ENCODE results near the gene ARSJ. TPM values are rescaled to one million over a fixed set of nuclear protein-coding genes. Genes with fewer than 3 reads are reported as not detected.

ARSJ gene
- polyA plus RNA-seq, 1 donor (not counting 4 experiments of a cell fraction or from before 2014, with no cell fraction given) = 15.7 TPM

DNA sequence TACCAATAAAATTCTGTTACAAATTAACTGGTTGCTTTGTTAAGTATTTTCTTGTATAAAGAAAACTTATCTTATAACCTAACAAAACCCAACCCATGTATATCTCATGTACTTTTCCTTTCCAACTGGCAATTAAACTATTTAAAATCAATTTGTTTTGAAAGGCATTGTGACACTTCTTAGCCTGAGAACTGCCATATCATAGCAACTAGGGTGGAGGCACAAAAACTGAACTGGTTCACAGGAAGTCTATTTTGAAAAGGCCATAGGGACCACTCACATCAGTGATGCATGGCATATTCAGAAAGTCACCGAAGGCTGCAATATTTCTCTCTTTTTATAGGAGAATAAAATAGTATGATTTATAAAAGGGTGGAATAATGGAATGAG lies 40.5 kb upstream of the ARSJ start:
- FAIRE-seq = no peak
- no peaks in the 10 kb centered on the region for H3K9me3 ChIP-seq (ENCODE audit: control insufficient read depth, low read depth, low read length)
- H4K20me1 ChIP-seq (ENCODE audit: control insufficient read depth, extremely low read depth, insufficient read depth, low read length) = no peaks in the 10 kb centered on the region
- H3K9ac ChIP-seq (ENCODE audit: control insufficient read depth, extremely low read depth, insufficient read depth, low read length) = no peak overlapping the region
- TF ChIP-seq, protein P1, sequence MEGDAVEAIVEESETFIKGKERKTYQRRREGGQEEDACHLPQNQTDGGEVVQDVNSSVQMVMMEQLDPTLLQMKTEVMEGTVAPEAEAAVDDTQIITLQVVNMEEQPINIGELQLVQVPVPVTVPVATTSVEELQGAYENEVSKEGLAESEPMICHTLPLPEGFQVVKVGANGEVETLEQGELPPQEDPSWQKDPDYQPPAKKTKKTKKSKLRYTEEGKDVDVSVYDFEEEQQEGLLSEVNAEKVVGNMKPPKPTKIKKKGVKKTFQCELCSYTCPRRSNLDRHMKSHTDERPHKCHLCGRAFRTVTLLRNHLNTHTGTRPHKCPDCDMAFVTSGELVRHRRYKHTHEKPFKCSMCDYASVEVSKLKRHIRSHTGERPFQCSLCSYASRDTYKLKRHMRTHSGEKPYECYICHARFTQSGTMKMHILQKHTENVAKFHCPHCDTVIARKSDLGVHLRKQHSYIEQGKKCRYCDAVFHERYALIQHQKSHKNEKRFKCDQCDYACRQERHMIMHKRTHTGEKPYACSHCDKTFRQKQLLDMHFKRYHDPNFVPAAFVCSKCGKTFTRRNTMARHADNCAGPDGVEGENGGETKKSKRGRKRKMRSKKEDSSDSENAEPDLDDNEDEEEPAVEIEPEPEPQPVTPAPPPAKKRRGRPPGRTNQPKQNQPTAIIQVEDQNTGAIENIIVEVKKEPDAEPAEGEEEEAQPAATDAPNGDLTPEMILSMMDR (optimal IDR thresholded peaks at IDR 0.05 in 1 of 3, IDR thresholded peaks at IDR 0.05 in 1 of 3, conservative IDR thresholded peaks at IDR 0.05 in 1 of 3; ENCODE audit: extremely low read depth in 1 of 3, insufficient read depth in 2 of 3, low read length in 3 of 3) = no peak
- no peak for TF ChIP-seq EZH2 (IDR thresholded peaks at IDR 0.05; ENCODE audit: low read length)
- no peaks in the 10 kb centered on the region for H3K36me3 ChIP-seq (ENCODE audit: control insufficient read depth in 2 of 2, extremely low read depth in 1 of 2, insufficient read depth in 2 of 2, low read length in 2 of 2)
- H3K4me2 ChIP-seq (ENCODE audit: control insufficient read depth, extremely low read depth, insufficient read depth, low read depth, low read length) = no peak overlapping the region
- no peaks in the 10 kb centered on the region for H3K27me3 ChIP-seq (ENCODE audit: control insufficient read depth, extremely low read depth, insufficient read depth, low read length)
- dilution Hi-C loops (cut with MboI; ENCODE audit: extremely low pct_ligation_motif_present, low sequenced_read_pairs) = no loop called here
- peaks cover 13% of the 10 kb centered on the region for H3K4me1 ChIP-seq (ENCODE audit: control insufficient read depth, extremely low read depth, insufficient read depth, low read length)
- no peak for DNase-seq (ENCODE audit: low read depth, low spot score)
- H3K79me2 ChIP-seq (ENCODE audit: control insufficient read depth, insufficient read depth, low read length) = no peaks in the 10 kb centered on the region
- H3K4me3 ChIP-seq (ENCODE audit: control insufficient read depth in 2 of 3, extremely low read depth in 1 of 3, insufficient read depth in 2 of 3, low read depth in 1 of 3, low read length in 3 of 3) = no peak overlapping the region
- H3K9me1 ChIP-seq (ENCODE audit: control insufficient read depth, extremely low read depth, insufficient read depth, low read length) = no peaks in the 10 kb centered on the region
- H2AFZ ChIP-seq (ENCODE audit: control insufficient read depth, low read length) = no peak overlapping the region
- H3K27ac ChIP-seq (ENCODE audit: control insufficient read depth, insufficient read depth, low read length) = no peak overlapping the region

DNA sequence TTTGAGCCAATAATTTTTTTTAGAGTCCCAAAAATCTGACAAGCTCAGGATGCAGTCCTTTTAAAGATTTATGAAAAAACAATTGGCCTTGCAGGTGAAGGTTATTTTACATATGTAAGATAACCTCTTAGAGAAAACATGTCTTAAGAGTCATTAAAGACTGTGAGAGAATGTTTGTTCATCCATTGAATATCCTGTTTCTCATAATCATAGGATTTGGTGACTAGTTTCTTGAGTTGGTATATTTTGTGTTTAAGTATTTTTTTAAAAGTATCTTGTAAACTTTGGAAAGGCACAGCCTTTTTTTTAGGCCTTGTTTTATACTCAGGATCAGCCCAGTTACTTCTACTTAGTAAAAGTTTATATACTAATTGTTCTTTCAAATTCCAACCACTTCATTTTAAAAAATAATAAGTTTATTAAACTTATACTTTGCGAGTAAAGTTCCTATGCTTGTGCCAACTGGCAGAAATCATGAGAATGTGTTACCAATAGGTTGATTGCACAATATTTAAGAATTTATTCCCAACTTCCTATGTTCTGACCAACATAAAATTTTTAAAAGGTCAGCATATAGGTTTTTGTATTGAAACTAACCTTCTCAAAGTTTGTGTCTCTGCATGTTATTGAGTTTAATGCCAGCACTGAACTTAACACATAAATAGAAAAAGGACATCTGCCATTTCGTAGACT lies 40.0 kb upstream of the ARSJ start:
- H4K20me1 ChIP-seq (ENCODE audit: control insufficient read depth, extremely low read depth, insufficient read depth, low read length) = no peaks in the 10 kb centered on the region
- no peak overlapping the region for H3K4me3 ChIP-seq (ENCODE audit: control insufficient read depth in 2 of 3, extremely low read depth in 1 of 3, insufficient read depth in 2 of 3, low read depth in 1 of 3, low read length in 3 of 3)
- no peak for FAIRE-seq
- TF ChIP-seq, protein P1 (optimal IDR thresholded peaks at IDR 0.05 in 1 of 3, IDR thresholded peaks at IDR 0.05 in 1 of 3, conservative IDR thresholded peaks at IDR 0.05 in 1 of 3; ENCODE audit: extremely low read depth in 1 of 3, insufficient read depth in 2 of 3, low read length in 3 of 3) = no peak
- no peak for TF ChIP-seq EZH2 (IDR thresholded peaks at IDR 0.05; ENCODE audit: low read length)
- dilution Hi-C loops (cut with MboI; ENCODE audit: extremely low pct_ligation_motif_present, low sequenced_read_pairs) = no loop called here
- peaks cover 18% of the 10 kb centered on the region for H3K4me1 ChIP-seq (ENCODE audit: control insufficient read depth, extremely low read depth, insufficient read depth, low read length)
- no peak overlapping the region for H3K4me2 ChIP-seq (ENCODE audit: control insufficient read depth, extremely low read depth, insufficient read depth, low read depth, low read length)
- no peak overlapping the region for H3K9ac ChIP-seq (ENCODE audit: control insufficient read depth, extremely low read depth, insufficient read depth, low read length)
- no peaks in the 10 kb centered on the region for H3K27me3 ChIP-seq (ENCODE audit: control insufficient read depth, extremely low read depth, insufficient read depth, low read length)
- no peak overlapping the region for H3K27ac ChIP-seq (ENCODE audit: control insufficient read depth, insufficient read depth, low read length)
- no peaks in the 10 kb centered on the region for H3K9me3 ChIP-seq (ENCODE audit: control insufficient read depth, low read depth, low read length)
- no peaks in the 10 kb centered on the region for H3K36me3 ChIP-seq (ENCODE audit: control insufficient read depth in 2 of 2, extremely low read depth in 1 of 2, insufficient read depth in 2 of 2, low read length in 2 of 2)
- no peak for DNase-seq (ENCODE audit: low read depth, low spot score)
- no peaks in the 10 kb centered on the region for H3K9me1 ChIP-seq (ENCODE audit: control insufficient read depth, extremely low read depth, insufficient read depth, low read length)
- no peaks in the 10 kb centered on the region for H3K79me2 ChIP-seq (ENCODE audit: control insufficient read depth, insufficient read depth, low read length)
- H2AFZ ChIP-seq (ENCODE audit: control insufficient read depth, low read length) = no peak overlapping the region

Measured in keratinocyte (primary cell).